Lung (tissue), 12 donors: ENCODE measurements around the gene ADAMTSL5. TPM values are rescaled to one million over a fixed set of nuclear protein-coding genes. Genes with fewer than 3 reads are reported as not detected.

Source experiments
- ATAC-seq: fragments of 200-7000 bp; cut with Tn5 transposase; one replicate; pipeline ENCODE4 v1.9.1; 2020; ENCODE audit warnings: moderate number of reproducible peaks; ENCODE audit not compliant: insufficient read depth, low FRiP score
- DNase-seq, 3 donors: peaks; one replicate each; pipeline ENCODE4 v3.0.0-alpha.2; 2013 to 2017
- H3K27ac ChIP-seq, 2 donors: one replicate each; pipeline ENCODE4 v1.5.1; 2013; ENCODE audit warnings: mild to moderate bottlenecking in 2 of 2, moderate library complexity in 2 of 2, control low read depth in 1 of 2, inconsistent platforms in 1 of 2, low read depth in 1 of 2, low read length in 1 of 2
- H3K27me3 ChIP-seq, 3 donors: one replicate each; pipeline ENCODE4 v1.5.1; 2013; ENCODE audit warnings: low read length in 2 of 3; ENCODE audit not compliant: control insufficient read depth in 3 of 3, insufficient read depth in 3 of 3
- H3K36me3 ChIP-seq, 4 donors: one replicate each; pipeline ENCODE4 v1.5.1; 2013; ENCODE audit warnings: low read length in 4 of 4, mild to moderate bottlenecking in 1 of 4, moderate library complexity in 1 of 4; ENCODE audit not compliant: control insufficient read depth in 4 of 4, insufficient read depth in 4 of 4
- H3K4me1 ChIP-seq, 5 donors: one replicate each; pipeline ENCODE4 v1.5.1; 2013; ENCODE audit warnings: low read length in 5 of 5, mild to moderate bottlenecking in 2 of 5, moderate library complexity in 1 of 5; ENCODE audit not compliant: control insufficient read depth in 5 of 5, insufficient read depth in 5 of 5
- H3K4me3 ChIP-seq: one replicate; pipeline ENCODE4 v1.5.1; 2013; ENCODE audit warnings: mild to moderate bottlenecking, control low read depth, moderate library complexity
- H3K9ac ChIP-seq, 2 donors: one replicate each; pipeline ENCODE4 v1.5.1; 2013; ENCODE audit warnings: low read length in 2 of 2, control low read depth in 1 of 2; ENCODE audit not compliant: insufficient read depth in 1 of 2
- H3K9me3 ChIP-seq, 4 donors: one replicate each; pipeline ENCODE4 v1.5.1; 2013; ENCODE audit warnings: low read length in 3 of 4, mild to moderate bottlenecking in 1 of 4, moderate library complexity in 1 of 4; ENCODE audit not compliant: control insufficient read depth in 4 of 4, insufficient read depth in 3 of 4
- WGBS, 2 donors: extraction: QIAGEN DNeasy Blood & Tissue Kit; methylation state at CpG; one replicate each; pipeline ENCODE4 v1.1.7; 2013; 5-methylcytosine and 5-hydroxymethylcytosine counted together
- polyA plus RNA-seq, 2 donors: library from polyadenylated mRNA; stranded (reverse); fragments of 200-250 nt; gene quantifications; one replicate each; pipeline ENCODE4 v1.2.1, GENCODE V29; 2013
- total RNA-seq, 2 donors: library from RNA; depleted of rRNA in 1 of 2; stranded (reverse); fragments of >200 nt in 1 of 2; gene quantifications; one replicate each; pipeline ENCODE4 v1.2.1, GENCODE V29; 2014 to 2021
- TF ChIP-seq, protein P1 (sequence below): IDR thresholded peaks from 2 replicates; pipeline ENCODE4 v1.5.1; 2012; ENCODE audit warnings: mild to moderate bottlenecking; ENCODE audit errors: control extremely low read depth, extremely low read depth
- donor health status: control.
- donor health status: control.
- donor health status: Bipolar disorder and iron deficiency.
- donor health status: healthy.
- donor health status: DM: yes; HTN: yes; CAD: no.

The ADAMTSL5 gene
- total and polyA plus RNA-seq, 4 donors = 0.97 to 2.8 (median 1.4) TPM

DNA sequence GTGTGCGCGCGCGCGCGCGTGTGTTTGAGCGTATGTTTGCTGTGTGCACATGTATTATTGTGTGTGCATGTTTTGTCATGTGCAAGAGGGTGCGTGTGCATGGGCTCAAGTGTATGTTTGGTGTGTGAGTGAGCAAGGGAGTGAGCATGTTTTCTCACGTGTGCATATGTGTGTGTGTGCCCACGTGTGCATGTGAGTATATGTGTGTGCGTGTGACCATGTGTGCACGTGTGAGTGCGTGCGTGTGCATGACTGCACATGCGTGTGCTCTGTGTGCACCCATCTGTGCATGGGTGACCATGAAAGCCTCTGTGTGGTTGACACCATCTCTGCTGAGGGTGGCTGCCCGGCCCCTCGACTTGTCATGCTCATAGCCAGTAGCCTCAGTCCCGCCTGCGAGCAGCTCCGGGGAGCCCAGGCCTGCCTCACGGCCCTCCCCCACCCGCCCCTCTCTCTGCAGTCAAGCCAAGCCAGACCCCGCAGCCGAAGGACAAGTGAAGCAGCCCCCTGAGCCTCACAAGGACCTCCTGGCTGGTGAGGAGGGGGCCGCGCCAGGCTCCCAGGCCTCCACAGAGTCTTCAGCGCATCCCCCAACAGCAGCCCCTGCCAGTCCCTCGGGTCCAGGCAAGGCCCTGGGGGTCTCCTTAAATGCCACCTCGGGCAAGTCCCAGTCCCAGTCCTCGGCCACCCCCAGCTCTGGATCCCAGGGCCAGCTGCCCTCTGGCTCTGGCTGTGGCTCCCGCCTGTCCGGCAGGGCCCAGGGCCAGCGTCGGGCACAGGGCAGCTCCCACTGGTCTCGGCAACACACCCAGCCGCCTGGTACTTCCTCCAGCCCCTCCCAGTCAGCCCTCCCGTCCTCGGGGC is 15.9 kb downstream of the ADAMTSL5 start:
- Histone ChIP-seq H3K36me3 (no peaks in the 10 kb centered on the region), H3K27me3 (peaks cover 3 to 9% (median 5%) of the 10 kb centered on the region in 3 donors), H3K9ac (no peak overlapping the region), H3K9me3 (peaks cover 0 to 2% (median 0%) of the 10 kb centered on the region in 4 donors), H3K27ac (no peak overlapping the region), H3K4me1 (peaks cover 0 to 4% (median 2%) of the 10 kb centered on the region in 5 donors), H3K4me3 (no peak overlapping the region)
- ATAC-seq (no peak), DNase-seq (no peak)
- TF ChIP-seq, protein P1, sequence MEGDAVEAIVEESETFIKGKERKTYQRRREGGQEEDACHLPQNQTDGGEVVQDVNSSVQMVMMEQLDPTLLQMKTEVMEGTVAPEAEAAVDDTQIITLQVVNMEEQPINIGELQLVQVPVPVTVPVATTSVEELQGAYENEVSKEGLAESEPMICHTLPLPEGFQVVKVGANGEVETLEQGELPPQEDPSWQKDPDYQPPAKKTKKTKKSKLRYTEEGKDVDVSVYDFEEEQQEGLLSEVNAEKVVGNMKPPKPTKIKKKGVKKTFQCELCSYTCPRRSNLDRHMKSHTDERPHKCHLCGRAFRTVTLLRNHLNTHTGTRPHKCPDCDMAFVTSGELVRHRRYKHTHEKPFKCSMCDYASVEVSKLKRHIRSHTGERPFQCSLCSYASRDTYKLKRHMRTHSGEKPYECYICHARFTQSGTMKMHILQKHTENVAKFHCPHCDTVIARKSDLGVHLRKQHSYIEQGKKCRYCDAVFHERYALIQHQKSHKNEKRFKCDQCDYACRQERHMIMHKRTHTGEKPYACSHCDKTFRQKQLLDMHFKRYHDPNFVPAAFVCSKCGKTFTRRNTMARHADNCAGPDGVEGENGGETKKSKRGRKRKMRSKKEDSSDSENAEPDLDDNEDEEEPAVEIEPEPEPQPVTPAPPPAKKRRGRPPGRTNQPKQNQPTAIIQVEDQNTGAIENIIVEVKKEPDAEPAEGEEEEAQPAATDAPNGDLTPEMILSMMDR = no peak
- WGBS, 2 donors = 68 to 80% methylated on average over 36 to 39 of the region's 39 CpGs

DNA sequence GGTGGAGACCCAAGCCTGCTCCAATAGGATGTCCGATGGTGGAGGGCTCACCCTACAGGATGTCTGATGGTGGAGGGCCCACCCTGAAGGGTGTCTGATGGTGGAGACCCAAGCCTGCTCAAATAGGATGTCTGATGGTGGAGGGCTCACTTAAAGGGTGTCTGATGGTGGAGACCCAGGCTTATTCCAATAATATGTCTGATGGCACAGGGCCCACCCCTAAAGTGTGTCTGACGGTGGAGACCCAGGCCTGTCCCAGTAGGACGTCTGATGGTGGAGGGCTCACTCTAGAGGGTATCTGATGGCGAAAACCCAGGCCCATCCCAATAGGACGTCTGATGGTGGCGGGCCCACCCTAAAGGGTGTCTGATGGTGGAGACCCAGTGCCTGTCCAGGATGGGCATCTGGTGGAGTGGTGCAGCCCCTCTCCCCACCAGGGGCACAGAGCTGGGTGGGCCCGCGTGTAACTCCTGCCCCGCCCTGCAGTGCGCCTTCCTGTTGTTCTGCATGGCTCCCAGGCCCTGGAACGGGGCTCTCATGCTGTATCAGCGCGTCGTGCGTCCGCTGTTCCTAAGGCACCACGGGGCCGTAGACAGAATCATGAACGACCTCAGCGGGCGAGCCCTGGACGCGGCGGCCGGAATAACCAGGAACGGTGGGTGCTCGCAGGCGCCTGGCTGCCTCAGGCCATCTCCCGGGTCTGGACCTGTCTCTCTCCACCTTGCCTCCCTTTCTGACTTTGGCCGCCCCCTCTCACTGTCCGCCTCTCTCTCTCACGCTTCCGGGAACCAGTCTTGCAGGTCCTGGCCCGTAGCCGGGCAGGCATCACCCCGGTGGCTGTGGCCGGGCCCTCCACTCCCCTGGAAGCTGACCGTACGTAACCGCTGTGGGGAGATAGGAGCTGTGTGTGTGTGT is 16.8 kb downstream of the ADAMTSL5 start:
- WGBS, 2 donors = 65 to 78% methylated on average over 38 to 40 of the region's 40 CpGs
- no peak for DNase-seq
- ATAC-seq = no peak

DNA sequence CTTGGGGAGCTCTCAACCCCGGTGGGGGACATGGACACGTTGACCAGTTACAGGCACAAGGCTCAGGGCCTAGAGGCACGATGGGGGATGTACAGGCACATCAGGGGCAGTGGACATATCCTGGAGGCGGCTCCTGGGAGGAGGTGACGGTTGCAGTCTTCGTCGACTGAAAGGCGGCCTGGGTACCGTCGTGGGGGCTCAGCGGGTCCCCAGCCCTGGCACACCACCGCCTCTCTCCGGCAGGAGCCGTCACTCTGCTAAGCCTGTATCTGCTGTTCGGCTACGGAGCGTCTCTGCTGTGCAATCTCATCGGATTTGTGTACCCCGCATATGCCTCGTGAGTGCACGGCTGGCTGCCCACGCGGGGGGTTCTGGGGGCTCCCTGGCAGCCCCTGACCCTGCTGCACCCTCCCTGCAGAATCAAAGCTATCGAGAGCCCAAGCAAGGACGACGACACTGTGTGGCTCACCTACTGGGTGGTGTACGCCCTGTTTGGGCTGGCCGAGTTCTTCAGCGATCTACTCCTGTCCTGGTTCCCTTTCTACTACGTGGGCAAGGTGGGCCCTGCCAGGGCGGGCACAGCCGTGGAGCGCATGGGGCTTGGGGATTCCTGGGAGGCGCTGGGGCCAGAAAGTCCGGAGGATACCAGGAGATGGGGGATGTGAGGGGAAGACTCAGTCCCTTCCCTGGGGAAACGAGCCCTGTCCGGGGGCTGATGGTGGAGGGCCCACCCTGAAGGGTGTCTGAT is 17.6 kb downstream of the ADAMTSL5 start:
- H3K4me1 ChIP-seq = peaks cover 0 to 11% (median 3%) of the 10 kb centered on the region in 5 donors
- H3K9me3 ChIP-seq = peaks cover 0 to 2% (median 0%) of the 10 kb centered on the region in 4 donors
- 85 to 90% methylated on average over 37 of the region's 37 CpGs for WGBS, 2 donors
- DNase-seq = no peak
- no peak overlapping the region for H3K4me3 ChIP-seq
- TF ChIP-seq, protein P1 = no peak
- no peak overlapping the region for H3K9ac ChIP-seq
- no peak overlapping the region for H3K27ac ChIP-seq
- no peak for ATAC-seq
- no peaks in the 10 kb centered on the region for H3K36me3 ChIP-seq
- peaks cover 3 to 12% (median 5%) of the 10 kb centered on the region in 3 donors for H3K27me3 ChIP-seq

More for the DNA sequence above, 16.8 kb downstream of the ADAMTSL5 start:
- no peak overlapping the region for H3K4me3 ChIP-seq
- H3K9ac ChIP-seq = no peak overlapping the region
- TF ChIP-seq, protein P1 = no peak
- H3K4me1 ChIP-seq = peaks cover 0 to 9% (median 3%) of the 10 kb centered on the region in 5 donors
- H3K27me3 ChIP-seq = peaks cover 3 to 12% (median 5%) of the 10 kb centered on the region in 3 donors
- H3K36me3 ChIP-seq = no peaks in the 10 kb centered on the region
- no peak overlapping the region for H3K27ac ChIP-seq
- H3K9me3 ChIP-seq = peaks cover 0 to 2% (median 0%) of the 10 kb centered on the region in 4 donors
